Activated CD4-positive, alpha-beta T cell treated with anti-CD3 and anti-CD28 coated beads for 48 hours (primary cell): Measurements from ENCODE around the gene DNASE1.
"Not testable (repeated sequence)": the region's sequence is repeated elsewhere in the genome, so short reads cannot be mapped to it uniquely, and the experiment has no call there.

ENCODE experiments used
- DNase-seq: peaks from one replicate; pipeline ENCODE4 v3.0.0-alpha.2; 2020

Gene DNASE1, protein sequence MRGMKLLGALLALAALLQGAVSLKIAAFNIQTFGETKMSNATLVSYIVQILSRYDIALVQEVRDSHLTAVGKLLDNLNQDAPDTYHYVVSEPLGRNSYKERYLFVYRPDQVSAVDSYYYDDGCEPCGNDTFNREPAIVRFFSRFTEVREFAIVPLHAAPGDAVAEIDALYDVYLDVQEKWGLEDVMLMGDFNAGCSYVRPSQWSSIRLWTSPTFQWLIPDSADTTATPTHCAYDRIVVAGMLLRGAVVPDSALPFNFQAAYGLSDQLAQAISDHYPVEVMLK

DNA sequence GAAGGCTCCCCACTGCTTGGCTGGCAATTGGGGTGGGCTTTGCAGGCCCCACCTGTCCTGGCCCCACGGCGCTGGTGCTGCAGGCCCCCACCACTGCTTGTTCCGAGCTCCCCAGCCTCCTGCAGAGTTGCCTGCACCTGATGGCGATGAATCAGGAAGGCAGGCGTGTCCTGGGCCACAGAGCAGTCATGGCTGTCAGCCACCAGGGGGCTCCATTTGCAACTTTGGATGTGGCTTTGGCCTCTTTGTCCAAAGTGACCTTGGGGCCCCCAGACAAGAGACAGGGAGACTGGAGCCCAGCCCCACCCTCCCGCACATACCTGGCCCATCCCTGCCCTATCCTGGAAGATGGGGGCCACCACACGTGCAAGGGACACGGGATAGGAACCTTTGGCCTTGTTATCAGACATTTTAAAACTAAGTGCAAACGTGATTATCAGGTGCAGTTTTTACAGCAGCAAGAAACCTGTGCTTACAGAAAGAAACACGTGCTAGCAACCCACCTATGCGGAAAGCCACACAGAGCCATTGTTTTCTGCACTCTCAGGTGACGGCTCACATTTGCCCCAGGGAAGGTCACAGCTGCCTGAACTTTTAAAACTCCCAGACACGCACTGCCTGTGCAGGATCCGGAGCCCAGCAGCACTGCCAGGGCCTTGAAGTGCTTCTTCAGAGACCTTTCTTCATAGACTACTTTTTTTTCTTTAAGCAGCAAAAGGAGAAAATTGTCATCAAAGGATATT is at the start of gene DNASE1:
Gene DNASE1 (plus strand): TSS at position 443 of the 743 bp plus-strand sequence. CDS start 683 bp downstream, outside the sequence.
- peak; percentile 75 for DNase-seq

DNA sequence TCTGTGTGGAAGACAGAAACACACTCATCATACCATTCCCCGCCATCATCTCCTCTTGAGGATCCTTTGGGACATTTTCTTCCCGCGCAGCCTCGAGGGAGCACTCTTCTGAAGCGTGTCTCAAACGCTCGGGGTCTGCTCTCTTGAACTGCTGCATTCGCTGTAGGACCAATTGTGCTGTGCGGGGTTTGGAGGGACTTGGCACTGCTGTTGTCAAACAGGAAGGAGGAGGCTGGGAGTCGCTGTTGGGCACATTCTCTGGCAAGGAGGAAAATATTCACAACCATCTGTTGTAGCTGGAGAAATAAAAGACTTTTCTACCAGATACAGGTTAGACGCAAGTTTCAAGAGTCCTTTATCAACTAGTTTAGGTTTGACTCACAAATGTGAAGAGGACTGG is 48.0 kb upstream of the DNASE1 start:
- DNase-seq = no peak

DNA sequence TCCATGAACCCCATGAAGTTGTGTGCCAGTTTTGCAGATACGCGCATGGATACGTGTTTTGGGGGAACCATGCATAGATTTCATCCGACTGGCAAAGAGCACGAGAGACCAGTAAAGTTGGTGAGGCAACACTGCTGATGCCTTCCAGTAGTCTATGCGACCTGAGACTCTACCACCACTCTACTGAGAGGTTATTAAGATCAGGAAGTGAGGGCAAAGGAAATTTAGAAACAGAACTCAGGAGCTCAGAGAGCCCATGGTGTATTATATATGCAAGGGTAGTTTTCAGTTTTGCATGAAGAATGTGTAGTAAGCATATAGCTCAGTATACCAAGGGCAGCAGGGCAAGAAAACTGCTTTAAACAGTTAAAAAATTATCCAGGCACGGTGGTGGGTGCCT is 47.3 kb upstream of the DNASE1 start:
- no peak for DNase-seq

DNA sequence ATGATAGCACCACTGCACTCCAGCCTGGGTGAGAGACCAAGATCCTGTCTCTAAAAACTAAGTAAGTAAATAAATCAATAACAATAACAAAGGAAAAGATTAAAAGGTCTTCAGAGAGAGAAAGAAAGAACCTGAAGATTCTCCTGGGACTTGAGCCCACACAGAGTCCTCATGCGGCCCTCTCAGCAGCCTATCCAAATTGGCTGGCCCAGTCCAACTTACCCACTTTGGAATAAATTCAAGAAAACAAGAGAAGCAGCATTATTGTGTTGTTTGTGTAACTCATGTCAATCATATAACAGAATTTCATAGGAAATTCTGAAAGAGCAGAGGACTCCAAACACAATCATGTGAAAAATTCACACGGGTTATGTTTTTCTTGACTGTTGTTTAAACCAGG is 46.9 kb upstream of the DNASE1 start:
- DNase-seq = no peak

DNA sequence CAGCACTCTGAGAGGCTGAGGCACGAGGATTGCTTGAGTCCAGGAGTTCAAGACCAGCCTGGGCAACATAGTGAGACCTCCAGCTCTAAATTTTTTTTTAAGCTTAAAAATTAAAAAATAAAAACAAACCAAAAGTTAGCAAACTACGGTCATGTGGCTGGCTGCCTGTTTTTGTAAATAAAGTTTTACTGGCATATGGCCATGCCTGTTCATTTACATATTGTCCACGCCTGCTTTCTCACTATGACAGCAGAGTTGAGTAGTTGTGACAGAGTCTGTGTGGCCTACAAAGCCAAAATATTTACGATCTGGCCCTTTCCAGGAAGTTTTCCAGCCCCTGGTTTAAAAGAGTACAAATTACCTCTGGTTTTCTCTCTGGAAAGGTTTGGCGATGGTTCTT is 46.4 kb upstream of the DNASE1 start:
- no peak for DNase-seq

DNA sequence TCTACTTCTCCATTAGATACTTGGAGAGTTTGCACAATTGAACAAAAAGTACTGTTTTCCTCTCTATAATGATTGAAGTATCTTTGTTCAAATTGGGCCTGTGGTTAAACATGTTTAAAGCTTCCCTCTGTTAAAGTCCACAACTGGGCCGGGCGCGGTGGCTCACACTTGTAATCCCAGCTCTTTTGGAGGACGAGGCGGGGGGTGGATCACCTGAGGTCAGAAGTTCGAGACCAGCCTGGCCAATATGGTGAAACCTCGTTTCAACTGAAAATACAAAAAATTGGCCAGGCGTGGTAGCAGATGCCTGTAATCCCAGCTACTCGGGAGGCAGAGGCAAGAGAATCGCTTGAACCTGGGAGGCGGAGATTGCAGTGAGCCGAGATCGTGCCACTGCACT is 45.5 kb upstream of the DNASE1 start:
- DNase-seq = not testable (repeated sequence)

DNA sequence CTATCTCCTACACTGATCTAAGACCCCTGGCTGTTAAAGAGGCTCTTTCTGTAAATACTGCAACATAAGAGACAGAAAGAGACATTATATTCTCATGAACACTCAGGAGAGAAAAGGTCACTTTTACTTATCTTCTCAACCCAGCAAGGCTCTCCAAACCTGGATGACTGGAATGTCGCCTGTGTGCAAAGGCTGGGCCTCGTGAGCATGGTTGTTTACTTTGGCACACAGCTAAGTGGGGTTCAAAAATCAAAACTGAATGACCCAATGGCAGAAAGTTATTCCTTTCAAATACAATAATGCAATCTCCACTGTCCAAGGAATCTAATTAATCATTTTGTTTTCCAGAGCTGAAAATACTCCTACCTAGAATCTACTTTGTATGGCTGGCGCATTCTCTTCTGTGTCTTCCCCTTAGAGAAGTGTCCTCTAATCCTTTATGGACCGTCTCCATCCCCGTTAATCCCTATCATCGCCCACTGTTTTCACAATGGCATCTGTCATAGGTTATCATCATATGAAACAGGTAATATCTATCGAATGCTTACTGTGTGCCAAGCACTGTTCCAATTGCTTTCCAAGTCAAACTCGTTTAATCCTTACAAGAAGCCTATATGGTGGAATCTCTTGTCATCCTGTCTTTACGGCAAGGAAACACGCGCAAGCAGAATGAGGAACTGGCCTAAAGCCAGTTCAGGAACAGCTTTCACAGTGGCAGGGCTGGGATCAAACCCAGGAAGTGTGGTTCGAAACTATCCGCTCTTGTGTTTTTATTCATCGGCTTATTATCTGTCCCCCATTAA is 44.4 kb upstream of the DNASE1 start:
- DNase-seq = no peak

DNA sequence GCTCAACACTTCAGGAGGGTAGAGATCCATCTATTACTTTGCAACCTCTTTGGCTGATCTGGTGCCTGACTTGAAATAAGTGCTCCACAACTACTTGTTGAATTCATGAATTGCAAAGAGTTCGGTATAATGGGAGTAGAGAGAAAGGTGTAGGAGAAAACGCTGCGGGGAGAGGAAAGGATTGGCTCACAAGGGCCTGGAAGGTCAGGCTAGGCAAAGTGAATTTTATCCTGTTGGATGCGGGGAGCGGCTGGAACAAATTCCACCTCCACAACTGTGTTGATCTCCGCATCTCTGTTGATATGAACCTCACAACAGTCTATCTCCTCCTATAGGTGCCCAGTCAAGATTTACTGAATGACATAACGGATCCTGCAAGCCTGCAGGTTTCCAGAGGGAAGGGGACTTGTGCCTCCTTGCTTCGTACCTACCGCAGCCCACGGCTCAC is 43.8 kb upstream of the DNASE1 start:
- no peak for DNase-seq

DNA sequence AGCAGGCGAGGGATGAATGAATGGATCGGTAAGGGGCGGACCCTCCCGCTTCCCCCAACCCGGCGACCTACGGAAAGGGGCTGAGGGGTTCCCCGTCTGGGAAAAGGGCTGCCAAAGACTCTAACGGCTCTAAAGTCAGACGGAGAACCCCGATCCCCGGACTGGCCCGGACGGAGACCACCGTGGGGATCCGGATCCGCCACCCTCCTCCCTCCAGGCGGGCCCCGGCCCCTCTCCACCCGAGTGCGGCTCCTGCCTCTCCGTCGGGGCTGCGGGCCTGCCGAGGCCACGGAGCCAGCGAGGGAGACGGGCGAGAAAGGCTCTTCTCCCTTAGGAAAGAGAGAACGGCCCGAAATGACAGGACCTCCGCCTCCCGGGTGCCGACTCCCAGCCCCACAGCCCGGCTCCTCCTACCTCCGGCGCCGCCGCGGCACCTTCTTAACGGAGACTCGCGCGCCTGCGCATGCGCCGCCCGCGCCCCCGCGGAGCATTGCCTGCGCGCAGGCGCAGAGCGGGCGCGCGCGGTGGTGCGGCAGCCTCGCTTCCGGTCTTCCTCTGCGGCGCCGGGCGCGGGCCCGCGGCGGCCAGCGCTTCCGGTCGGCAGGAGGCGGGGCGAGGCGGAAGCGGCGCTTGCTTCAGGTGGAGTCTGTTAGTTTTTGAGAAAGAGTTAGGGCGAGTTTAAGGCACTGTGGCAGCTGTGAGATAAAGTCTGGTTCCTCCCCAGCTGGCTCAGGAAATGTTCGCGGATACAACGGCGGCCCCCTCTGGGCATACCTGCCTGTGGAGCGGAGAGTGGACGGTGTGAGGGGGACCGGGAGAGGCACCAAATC is 43.1 kb upstream of the DNASE1 start, which contains the start of gene SLX4:
Gene SLX4 (minus strand): TSS at position 461 of the 830 bp plus-strand sequence. CDS start 2,642 bp downstream, outside the sequence.
- peak; percentile 92 for DNase-seq

DNA sequence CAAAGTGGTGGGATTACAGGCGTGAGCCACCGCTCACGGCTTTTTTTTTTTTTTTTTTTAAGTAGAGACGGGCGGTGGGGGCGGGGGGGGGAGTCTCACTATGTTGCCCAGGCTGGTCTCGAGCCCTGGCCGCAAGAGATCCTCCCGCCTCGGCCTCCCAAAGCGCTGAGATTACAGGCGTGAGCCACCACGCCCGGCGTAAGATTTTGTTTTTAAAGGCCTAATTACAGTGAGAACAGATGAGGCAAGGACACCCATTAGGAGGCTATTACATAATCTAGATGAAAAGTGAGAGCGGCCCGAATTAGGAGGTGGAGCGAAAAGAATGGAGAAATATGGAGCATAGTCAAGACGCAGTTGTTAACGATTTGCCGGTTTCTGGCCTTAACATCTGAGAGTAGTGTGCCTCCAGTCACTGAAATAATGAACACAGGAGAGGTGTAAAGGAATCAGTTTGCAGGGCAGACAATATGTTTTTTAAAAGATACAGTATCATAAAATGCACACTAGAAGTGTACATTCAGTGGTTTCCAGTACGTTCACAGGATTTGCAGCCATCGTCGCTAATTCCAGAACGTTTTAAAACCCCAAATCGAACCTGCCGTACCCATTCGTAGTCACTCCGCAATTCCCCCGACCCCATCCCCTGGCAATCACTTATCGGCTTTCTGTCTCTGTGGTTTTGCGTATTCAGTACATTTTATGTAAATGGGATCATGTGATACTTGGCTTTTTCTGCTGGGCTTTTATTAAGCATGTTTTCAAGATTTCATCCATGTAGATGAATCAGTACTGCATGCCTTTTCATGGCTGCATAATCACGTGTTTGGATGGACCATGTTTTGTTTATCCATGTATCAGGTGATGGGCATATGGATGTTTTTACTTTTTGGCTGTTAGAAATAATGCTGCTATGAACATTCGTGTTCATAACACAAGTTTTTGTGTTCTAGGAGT is 41.7 kb upstream of the DNASE1 start:
- DNase-seq = no peak

DNA sequence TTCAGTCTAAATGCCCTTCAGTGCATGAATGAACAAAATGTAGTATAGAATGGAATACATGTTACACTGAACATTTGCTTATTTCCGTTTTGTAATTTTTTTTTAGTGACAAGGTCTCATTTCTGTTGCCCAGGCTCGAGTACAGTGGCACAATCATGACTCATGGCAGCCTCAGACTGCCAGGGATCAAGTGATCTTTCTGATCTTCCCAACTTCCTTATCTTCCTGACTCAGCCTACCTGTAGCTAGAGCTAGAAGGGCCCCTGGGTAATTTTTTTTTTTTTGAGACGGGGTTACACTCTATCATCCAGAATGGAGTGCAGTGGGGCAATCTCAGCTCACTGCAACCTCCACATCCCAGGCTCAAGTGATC is 35.7 kb upstream of the DNASE1 start:
- DNase-seq = no peak

DNA sequence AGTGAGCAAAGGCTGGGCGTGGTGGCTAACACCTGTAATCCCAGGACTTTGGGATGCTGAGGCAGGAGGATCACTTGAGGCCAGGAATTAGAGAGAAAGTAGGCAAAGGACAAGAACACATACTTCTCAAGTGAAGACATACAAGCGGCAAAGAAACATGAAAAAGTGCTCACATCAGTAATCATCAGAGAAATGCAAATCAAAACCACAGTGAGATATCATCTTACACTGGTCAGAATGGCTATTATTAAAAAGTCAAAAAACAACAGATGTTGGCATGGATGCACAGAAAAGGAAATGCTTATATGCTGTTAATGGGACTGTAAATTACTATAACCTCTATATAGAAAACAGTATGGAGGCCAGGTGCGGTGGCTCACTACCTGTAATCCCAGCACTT is 30.8 kb upstream of the DNASE1 start:
- DNase-seq = no peak

DNA sequence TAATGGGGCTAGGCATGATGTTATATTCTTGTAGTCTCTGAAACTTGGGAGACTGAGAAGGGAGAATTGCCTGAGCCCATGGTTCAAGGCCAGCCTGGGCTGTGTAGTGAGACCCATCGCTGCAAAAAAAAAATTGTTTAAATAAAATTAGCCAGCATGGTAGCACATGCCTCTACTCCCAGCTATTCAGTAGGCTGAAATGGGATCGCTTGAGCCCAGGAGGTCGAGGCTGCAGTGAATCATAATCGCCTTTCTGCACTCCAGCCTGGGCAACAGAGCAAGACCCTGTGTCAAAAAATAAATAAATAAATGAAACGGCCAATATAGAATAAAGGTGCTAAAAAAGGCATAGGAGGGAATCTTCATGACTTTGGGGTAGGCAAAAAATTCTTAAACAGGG is 29.2 kb upstream of the DNASE1 start:
- DNase-seq = no peak

DNA sequence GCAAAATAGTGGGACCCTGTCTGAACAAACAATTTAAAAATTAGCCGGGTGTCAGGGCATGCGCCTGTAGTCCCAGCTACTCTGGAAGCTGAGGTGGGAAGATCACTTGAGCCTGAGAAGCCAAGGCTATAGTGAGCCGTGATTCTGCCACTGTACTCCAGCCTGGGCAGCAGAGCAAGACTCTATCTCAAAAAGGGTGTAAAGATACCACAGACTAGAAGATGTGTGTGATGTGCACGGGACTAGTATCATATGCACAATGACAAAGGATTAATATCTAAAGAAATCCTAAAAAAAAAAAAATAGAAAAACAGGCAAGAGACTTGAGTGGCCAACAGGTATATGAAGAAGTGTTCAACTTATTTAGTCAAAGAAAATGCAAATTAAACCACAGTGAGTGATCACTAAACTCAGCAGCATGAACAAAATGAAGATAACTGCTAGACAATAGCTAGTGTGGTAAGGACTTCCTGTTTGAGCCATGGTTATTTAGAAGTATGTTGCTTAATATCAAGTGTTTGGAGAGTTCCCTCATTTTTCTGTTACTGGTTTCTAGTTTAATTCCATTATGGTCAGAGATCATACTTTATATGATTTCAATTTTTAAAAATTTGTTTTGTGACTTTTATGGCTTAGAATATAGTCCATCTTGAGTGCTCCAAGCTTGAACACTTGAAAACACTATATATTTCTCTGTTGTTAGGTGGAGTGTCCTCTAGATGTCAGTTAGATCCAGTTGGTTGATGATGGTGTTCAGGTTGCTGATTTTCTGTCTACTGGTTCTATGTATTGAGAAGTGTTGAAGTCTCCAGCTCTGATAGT is 28.4 kb upstream of the DNASE1 start:
- DNase-seq = no peak

DNA sequence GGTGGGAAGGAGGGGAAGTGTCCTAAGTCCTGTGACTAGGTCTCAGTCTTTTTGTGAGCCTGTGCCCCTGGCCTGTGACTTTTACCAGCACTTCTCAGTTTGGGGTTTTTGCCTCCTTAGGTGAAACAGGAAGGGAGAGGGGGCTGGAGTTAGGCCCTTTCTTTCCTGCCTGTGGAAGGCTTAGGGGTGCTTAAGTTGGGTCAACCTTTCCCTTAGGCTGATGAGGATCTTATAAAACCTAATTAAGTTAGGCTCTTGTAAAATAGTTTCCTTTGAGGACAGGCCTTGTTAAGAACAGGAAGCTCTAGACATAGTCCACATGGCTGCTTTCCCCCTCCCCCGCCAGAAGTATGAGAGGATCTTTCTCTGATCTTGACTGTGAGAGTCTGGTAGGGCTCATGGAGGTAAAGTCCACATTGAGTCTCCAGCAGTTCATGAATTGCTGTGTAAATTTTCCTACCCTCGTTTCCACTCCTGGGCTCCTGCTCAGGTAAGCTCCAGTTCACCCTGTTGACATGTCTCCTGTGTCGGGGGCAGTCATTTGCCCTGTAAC is 17.0 kb upstream of the DNASE1 start:
- DNase-seq = peak; percentile 51

DNA sequence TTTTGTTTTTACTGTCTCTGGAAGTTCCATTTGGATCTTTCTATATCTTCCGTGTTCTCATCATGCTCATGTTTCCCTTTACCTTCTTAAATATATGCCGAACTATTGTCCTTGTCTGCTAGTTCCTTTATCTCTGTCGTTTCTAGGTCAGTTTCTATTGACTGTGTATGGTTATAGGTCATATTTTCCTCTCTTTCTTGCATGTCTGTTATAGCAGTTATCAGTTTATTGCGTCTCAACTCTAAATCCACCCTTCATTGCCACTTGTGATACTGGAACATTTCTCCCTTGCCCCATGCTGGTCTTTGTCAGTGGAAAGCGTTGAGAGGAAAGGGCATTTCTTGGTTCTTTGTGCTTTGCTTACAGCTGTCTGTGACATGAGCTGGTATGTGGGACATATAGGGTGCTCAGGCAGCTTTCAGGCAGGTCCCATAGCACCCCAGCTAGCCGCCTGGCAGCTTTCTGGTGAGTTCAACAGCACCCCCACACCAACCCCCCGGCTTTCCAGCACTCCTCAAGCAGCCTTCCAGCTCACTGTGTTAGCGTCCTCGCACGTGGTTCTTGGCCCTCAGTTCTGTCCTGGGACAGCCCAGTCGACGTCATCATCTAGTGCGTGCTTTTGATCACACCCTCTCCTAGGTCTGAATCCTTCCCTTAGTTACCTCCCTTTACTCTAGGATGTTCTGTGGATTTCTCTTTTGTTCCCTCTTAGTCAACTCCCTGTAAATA is 15.4 kb upstream of the DNASE1 start:
- DNase-seq = no peak

DNA sequence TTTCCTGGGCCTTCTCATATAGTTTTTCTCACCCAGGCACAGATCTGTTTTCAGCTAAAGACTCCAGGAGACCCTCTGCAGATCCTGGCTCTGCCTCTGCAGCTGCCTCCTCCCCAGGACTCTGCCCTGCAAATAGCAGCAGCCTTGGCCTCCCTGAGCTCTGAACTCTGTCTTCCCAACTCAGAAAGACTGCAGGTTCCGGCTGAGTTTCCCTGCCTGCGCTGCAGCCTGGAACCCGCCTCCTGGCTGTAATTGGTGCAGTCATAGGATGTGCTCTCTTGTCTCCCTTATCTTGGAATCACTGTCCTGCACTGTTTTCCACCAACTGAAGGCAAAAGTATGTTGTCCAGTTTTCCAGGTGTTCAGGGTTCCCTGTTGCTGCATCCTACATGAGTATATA is 14.3 kb upstream of the DNASE1 start:
- DNase-seq = no peak

DNA sequence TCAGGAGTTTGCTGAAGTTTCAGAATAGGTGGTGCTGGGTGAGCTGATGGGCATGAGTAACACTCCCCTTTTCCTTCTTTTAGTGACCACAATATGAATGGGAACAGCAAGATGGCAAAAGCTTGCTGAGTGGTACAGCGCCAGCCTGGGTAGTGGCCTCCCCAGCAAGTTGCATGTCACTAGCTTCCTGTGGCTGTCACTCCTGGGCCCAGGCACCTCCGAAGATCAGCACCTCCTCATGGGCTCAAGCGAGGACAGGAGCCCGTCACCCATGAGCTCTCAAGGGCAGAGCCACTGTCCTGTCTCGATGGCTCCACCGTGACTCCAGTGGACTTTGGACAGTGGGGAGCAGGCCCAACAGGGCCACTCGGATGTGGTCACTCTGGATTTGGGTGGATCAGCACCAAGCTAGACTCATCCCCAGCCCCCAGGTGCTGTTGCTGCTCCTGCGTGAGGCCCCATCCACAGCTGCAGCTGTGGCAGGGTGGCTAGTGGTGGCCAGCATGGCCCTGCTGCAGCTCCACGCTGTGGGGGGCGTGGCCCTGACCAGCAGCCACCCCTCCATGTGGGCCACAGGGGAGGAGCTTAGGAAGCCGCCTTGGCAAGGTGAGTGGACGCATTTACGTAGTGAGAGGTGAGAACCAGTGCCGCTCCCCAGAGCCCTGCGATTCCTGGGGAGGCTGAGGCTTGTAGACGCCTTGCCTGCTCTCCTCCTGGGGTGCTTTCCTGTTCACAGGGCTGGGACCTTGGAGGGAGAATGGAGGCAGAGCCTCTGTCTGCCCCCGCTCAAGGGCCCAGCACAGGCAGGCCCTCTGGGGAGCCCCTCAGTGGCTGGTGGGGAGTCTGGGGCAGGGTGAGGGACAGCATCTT is 13.6 kb upstream of the DNASE1 start:
- DNase-seq = no peak
